Measurements from ENCODE around the gene TUT7. TPM values are rescaled to one million over a fixed set of nuclear protein-coding genes. Genes with fewer than 3 reads are reported as not detected.

Gene TUT7
- total RNA-seq, 3 donors from 2014 or later = 59.5 to 95.4 (median 65.2) TPM

- intact Hi-C loops (cut with DNase I; ENCODE audit: low total_unique reads) = no loop called here
- no peaks in the 10 kb centered on the region for H3K4me1 ChIP-seq
- H3K27ac ChIP-seq = no peak overlapping the region
- peaks cover 14% of the 10 kb centered on the region for H3K36me3 ChIP-seq
- no peak for DNase-seq (ENCODE audit: low spot score in 2 of 2)
- no peak overlapping the region for H3K4me3 ChIP-seq
- H3K27me3 ChIP-seq = no peaks in the 10 kb centered on the region
- TF ChIP-seq POLR2A (IDR thresholded peaks at IDR 0.05) = no peak
- TF ChIP-seq POLR2AphosphoS5 (IDR thresholded peaks at IDR 0.05) = no peak
- no peak for TF ChIP-seq CTCF (IDR thresholded peaks at IDR 0.05)
- no peaks in the 10 kb centered on the region for H3K9me3 ChIP-seq
These were observed 29.9 kb downstream of the TUT7 start for GRCh38 chr9:86324308-86324707.

GRCh38 chr9:86322973-86323644, 31.1 kb downstream of the TUT7 start:
- no peaks in the 10 kb centered on the region for H3K27me3 ChIP-seq
- no peak for DNase-seq (ENCODE audit: low spot score in 2 of 2)
- no peaks in the 10 kb centered on the region for H3K4me1 ChIP-seq
- H3K27ac ChIP-seq = no peak overlapping the region
- no peak overlapping the region for H3K4me3 ChIP-seq
- intact Hi-C loops (cut with DNase I; ENCODE audit: low total_unique reads) = no loop called here
- TF ChIP-seq POLR2A (IDR thresholded peaks at IDR 0.05) = no peak
- TF ChIP-seq CTCF (IDR thresholded peaks at IDR 0.05) = no peak
- no peak for TF ChIP-seq POLR2AphosphoS5 (IDR thresholded peaks at IDR 0.05)
- peaks cover 14% of the 10 kb centered on the region for H3K36me3 ChIP-seq
- no peaks in the 10 kb centered on the region for H3K9me3 ChIP-seq

- Histone ChIP-seq H3K27ac (no peak overlapping the region), H3K27me3 (no peaks in the 10 kb centered on the region), H3K36me3 (peaks cover 14% of the 10 kb centered on the region), H3K4me3 (no peak overlapping the region), H3K4me1 (no peaks in the 10 kb centered on the region), H3K9me3 (no peaks in the 10 kb centered on the region)
- DNase-seq (ENCODE audit: low spot score in 2 of 2) = no peak
- intact Hi-C loops (cut with DNase I; ENCODE audit: low total_unique reads) = no loop called here
- TF ChIP-seq CTCF (IDR thresholded peaks at IDR 0.05) (no peak), POLR2A (IDR thresholded peaks at IDR 0.05) (no peak), POLR2AphosphoS5 (IDR thresholded peaks at IDR 0.05) (no peak)
These were observed 32.8 kb downstream of the TUT7 start for GRCh38 chr9:86321373-86321772.

- H3K36me3 ChIP-seq = peaks cover 10% of the 10 kb centered on the region
- H3K4me1 ChIP-seq = no peaks in the 10 kb centered on the region
These were observed 36.0 kb downstream of the TUT7 start for GRCh38 chr9:86318187-86318586.

More at GRCh38 chr9:86318187-86318586, 36.0 kb downstream of the TUT7 start:
- Histone ChIP-seq H3K27me3 (no peaks in the 10 kb centered on the region), H3K4me3 (no peak overlapping the region), H3K9me3 (no peaks in the 10 kb centered on the region), H3K27ac (no peak overlapping the region)
- intact Hi-C loops (cut with DNase I; ENCODE audit: low total_unique reads) = no loop called here
- TF ChIP-seq POLR2AphosphoS5 (IDR thresholded peaks at IDR 0.05) (no peak), POLR2A (IDR thresholded peaks at IDR 0.05) (no peak), CTCF (IDR thresholded peaks at IDR 0.05) (no peak)
- no peak for DNase-seq (ENCODE audit: low spot score in 2 of 2)
